Liver (tissue), 9 donors: ENCODE measurements around the gene MYO1F. TPM values are rescaled to one million over a fixed set of nuclear protein-coding genes. Genes with fewer than 3 reads are reported as not detected.

Experiments
- DNase-seq: peaks from one replicate; pipeline ENCODE4 v3.0.0-alpha.2; 2017; ENCODE audit warnings: low spot score
- H3K27ac ChIP-seq, 2 donors: one replicate each; pipeline ENCODE4 v1.7.0; 2013; ENCODE audit warnings: inconsistent platforms in 2 of 2, low read length in 2 of 2, control low read depth in 1 of 2, low read depth in 1 of 2, mild to moderate bottlenecking in 1 of 2
- H3K27me3 ChIP-seq, 4 donors: one replicate each; pipeline versions ENCODE4 v1.6.1 to v1.7.0; 2013; ENCODE audit warnings: low read length in 3 of 4, inconsistent platforms in 1 of 4, mild to moderate bottlenecking in 1 of 4, moderate library complexity in 1 of 4; ENCODE audit not compliant: control insufficient read depth in 4 of 4, insufficient read depth in 4 of 4
- H3K36me3 ChIP-seq, 4 donors: one replicate each; pipeline versions ENCODE4 v1.6.1 to v1.7.0; 2013; ENCODE audit warnings: low read length in 3 of 4, mild to moderate bottlenecking in 3 of 4, low read depth in 1 of 4, moderate library complexity in 1 of 4; ENCODE audit not compliant: control insufficient read depth in 4 of 4, insufficient read depth in 3 of 4
- H3K4me1 ChIP-seq, 4 donors: one replicate each; pipeline versions ENCODE4 v1.6.1 to v1.7.0; 2013; ENCODE audit warnings: low read length in 3 of 4, mild to moderate bottlenecking in 3 of 4, moderate library complexity in 1 of 4; ENCODE audit not compliant: control insufficient read depth in 4 of 4, insufficient read depth in 4 of 4
- H3K4me3 ChIP-seq, 3 donors: one replicate each; pipeline versions ENCODE4 v1.6.1 to v1.7.0; 2013; ENCODE audit warnings: low read length in 3 of 3, control low read depth in 1 of 3, low read depth in 1 of 3, mild to moderate bottlenecking in 1 of 3
- H3K9ac ChIP-seq, 2 donors: one replicate each; pipeline ENCODE4 v1.7.0; 2013; ENCODE audit warnings: low read length in 2 of 2, mild to moderate bottlenecking in 2 of 2, moderate library complexity in 2 of 2, control low read depth in 1 of 2, low read depth in 1 of 2
- H3K9me3 ChIP-seq, 4 donors: one replicate each; pipeline versions ENCODE4 v1.6.1 to v1.7.0; 2013; ENCODE audit warnings: low read length in 3 of 4; ENCODE audit not compliant: control insufficient read depth in 4 of 4
- FOXA1 ChIP-seq: IDR thresholded peaks from 2 replicates; pipeline ENCODE4 v1.6.1; 2016; ENCODE audit warnings: antibody characterized with exemption
- HNF4A ChIP-seq, 2 donors: conservative IDR thresholded peaks; 2 replicates each; pipeline ENCODE4 v1.6.1; 2016; ENCODE audit warnings: antibody characterized with exemption in 2 of 2, mild to moderate bottlenecking in 2 of 2
- HNF4G ChIP-seq: IDR thresholded peaks from 2 replicates; pipeline ENCODE4 v1.6.1; 2016; ENCODE audit warnings: antibody characterized with exemption
- JUND ChIP-seq, 2 donors: IDR thresholded peaks; 2 replicates each; pipeline ENCODE4 v1.6.1; 2016; ENCODE audit warnings: antibody characterized with exemption in 2 of 2
- NR2F2 ChIP-seq: IDR thresholded peaks from 2 replicates; pipeline ENCODE4 v1.6.1; 2016; ENCODE audit warnings: antibody characterized with exemption
- RAD21 ChIP-seq, 2 donors: IDR thresholded peaks; 2 replicates each; pipeline ENCODE4 v1.6.1; 2016; ENCODE audit warnings: antibody characterized with exemption in 2 of 2, mild to moderate bottlenecking in 2 of 2
- RXRA ChIP-seq, 2 donors: IDR thresholded peaks; 2 replicates each; pipeline ENCODE4 v1.6.1; 2017 to 2018; ENCODE audit warnings: antibody characterized with exemption in 2 of 2, mild to moderate bottlenecking in 1 of 2
- TAF1 ChIP-seq: conservative IDR thresholded peaks from 2 replicates; pipeline ENCODE4 v1.6.1; 2016; ENCODE audit warnings: antibody characterized with exemption, mild to moderate bottlenecking
- YY1 ChIP-seq: IDR thresholded peaks from 2 replicates; pipeline ENCODE4 v1.6.1; 2016; ENCODE audit warnings: antibody characterized with exemption, mild to moderate bottlenecking
- WGBS: extraction: QIAGEN DNeasy Blood & Tissue Kit; methylation state at CpG from one replicate; pipeline ENCODE4 v1.1.7; 2013; 5-methylcytosine and 5-hydroxymethylcytosine counted together
- polyA plus RNA-seq, 2 donors: library from polyadenylated mRNA; stranded (reverse) in 1 of 2; unstranded in 1 of 2; fragments of 200-250 nt in 1 of 2; fragments of >200 nt in 1 of 2; fragmentation: Nextera tagmentation in 1 of 2; extraction: Ambion mirVana in 1 of 2; gene quantifications; one replicate each; pipeline versions ENCODE4 v1.2.1 to v1.2.3, GENCODE V29; 2013 to 2015
- total RNA-seq, 2 donors: library from RNA; depleted of rRNA; stranded (reverse); fragments of >200 nt; gene quantifications; one replicate each; pipeline ENCODE4 v1.2.3, GENCODE V29; 2014
- TF ChIP-seq, protein P1 (sequence below): IDR thresholded peaks from 2 replicates; pipeline ENCODE4 v1.6.1; 2016; ENCODE audit warnings: antibody characterized with exemption
- TF ChIP-seq, protein P2 (sequence below): fragments of 150-350 bp; IDR thresholded peaks from 2 replicates; pipeline ENCODE4 v1.5.1; 2017; ENCODE audit warnings: improper control_type of control experiment, low read depth, low read length; ENCODE audit not compliant: missing input control
- TF ChIP-seq, protein P3 (sequence below): IDR thresholded peaks from 2 replicates; pipeline ENCODE4 v1.6.1; 2016; ENCODE audit warnings: antibody characterized with exemption
- TF ChIP-seq, protein P4 (sequence below): IDR thresholded peaks from 2 replicates; pipeline ENCODE4 v1.6.1; 2016; ENCODE audit warnings: antibody characterized with exemption
- donor health status: healthy.
- donor health status: healthy.
- donor health status: healthy.
- donor health status: healthy.
- donor health status: healthy.

Gene MYO1F
- total and polyA plus RNA-seq, 4 donors = 6.1 to 20.4 (median 12.0) TPM

DNA sequence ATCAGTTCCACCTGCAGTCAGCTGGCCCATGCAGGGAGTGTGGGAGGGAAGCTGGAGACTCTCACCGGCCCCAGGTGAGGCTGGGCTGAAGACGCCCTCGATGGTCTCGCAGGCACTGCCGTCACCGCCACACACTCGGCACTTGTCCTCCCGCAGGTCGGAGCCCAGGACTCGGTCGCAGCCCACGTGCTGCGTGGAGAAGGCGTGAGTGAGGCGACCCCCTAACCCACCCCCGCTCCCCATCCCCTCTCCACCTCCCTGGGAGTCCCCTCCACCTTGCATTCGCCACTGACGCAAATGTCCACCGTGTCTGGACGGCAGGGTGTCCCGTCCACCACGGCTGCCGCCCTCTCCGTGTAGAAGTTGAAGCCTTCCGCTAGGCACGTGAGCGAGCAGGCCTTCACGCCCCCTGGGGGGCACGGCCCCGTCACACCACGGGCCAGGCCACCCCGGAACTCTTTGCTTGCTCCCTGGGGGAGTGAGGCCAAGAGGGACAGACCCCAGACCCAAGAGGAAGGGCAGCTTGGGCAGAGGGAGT lies 12.0 kb upstream of the MYO1F start:
- Histone ChIP-seq H3K27me3 (no peaks in the 10 kb centered on the region), H3K9ac (no peak overlapping the region), H3K9me3 (peaks cover 0 to 3% (median 1%) of the 10 kb centered on the region in 4 donors), H3K36me3 (peaks cover 0 to 2% (median 1%) of the 10 kb centered on the region in 4 donors), H3K27ac (no peak overlapping the region), H3K4me1 (peaks cover 0 to 10% (median 5%) of the 10 kb centered on the region in 4 donors), H3K4me3 (no peak overlapping the region)
- no peak for DNase-seq
- TF ChIP-seq, protein P1, sequence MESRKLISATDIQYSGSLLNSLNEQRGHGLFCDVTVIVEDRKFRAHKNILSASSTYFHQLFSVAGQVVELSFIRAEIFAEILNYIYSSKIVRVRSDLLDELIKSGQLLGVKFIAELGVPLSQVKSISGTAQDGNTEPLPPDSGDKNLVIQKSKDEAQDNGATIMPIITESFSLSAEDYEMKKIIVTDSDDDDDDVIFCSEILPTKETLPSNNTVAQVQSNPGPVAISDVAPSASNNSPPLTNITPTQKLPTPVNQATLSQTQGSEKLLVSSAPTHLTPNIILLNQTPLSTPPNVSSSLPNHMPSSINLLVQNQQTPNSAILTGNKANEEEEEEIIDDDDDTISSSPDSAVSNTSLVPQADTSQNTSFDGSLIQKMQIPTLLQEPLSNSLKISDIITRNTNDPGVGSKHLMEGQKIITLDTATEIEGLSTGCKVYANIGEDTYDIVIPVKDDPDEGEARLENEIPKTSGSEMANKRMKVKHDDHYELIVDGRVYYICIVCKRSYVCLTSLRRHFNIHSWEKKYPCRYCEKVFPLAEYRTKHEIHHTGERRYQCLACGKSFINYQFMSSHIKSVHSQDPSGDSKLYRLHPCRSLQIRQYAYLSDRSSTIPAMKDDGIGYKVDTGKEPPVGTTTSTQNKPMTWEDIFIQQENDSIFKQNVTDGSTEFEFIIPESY = no peak
- 93% methylated on average over 32 of the region's 32 CpGs for WGBS

DNA sequence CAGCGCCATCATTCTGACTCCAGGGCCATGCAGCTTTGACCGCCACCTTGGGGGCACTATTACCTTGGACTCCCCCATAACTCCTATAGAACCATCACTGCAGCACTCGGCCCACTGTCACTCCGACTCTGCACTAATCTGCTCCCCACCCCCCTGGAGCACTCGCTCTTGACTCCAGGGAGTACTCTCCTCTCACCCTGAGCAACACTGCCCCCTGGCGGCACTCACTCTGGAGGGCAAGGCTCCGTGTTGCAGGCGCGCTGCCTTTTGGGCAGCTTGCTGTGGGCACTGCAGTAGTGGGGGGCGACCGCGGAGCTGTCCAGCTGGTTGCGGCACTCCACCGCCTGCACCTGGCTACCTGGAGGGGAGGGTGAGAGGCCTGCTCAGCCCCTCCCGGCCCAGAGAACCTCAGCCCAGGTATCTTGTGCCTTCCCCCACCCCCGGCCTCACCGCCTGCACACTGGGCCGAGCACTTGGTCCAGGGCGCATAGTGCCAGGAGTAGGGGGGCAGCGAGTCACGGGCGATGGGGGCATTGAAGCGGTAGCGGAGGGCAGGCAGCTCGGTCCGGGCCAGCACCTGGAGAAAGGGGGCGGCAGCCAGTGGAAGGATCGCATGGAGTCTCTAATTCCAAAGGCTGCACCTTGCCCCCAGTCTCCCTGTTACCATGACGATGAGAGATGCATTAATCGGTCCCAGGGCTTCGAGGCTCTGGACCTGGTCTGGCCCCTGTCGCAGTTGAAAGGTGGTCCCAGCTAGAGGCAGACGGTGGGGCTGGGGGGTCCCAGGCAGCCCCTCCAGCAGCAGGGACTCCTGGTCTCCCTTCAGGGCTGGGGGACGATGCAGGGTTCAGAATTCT lies 8.9 kb upstream of the MYO1F start:
- Histone ChIP-seq H3K36me3 (peaks cover 0 to 2% (median under 1%) of the 10 kb centered on the region in 4 donors), H3K9ac (no peak overlapping the region), H3K27ac (no peak overlapping the region), H3K4me1 (no peaks in the 10 kb centered on the region), H3K9me3 (no peaks in the 10 kb centered on the region), H3K4me3 (no peak overlapping the region), H3K27me3 (no peaks in the 10 kb centered on the region)
- WGBS = 75% methylated on average over 34 of the region's 34 CpGs
- TF ChIP-seq YY1 (no peak), RAD21 (IDR thresholded peaks at IDR 0.05) (peak in 1 of 2 donors; percentile 61)
- TF ChIP-seq, protein P2, sequence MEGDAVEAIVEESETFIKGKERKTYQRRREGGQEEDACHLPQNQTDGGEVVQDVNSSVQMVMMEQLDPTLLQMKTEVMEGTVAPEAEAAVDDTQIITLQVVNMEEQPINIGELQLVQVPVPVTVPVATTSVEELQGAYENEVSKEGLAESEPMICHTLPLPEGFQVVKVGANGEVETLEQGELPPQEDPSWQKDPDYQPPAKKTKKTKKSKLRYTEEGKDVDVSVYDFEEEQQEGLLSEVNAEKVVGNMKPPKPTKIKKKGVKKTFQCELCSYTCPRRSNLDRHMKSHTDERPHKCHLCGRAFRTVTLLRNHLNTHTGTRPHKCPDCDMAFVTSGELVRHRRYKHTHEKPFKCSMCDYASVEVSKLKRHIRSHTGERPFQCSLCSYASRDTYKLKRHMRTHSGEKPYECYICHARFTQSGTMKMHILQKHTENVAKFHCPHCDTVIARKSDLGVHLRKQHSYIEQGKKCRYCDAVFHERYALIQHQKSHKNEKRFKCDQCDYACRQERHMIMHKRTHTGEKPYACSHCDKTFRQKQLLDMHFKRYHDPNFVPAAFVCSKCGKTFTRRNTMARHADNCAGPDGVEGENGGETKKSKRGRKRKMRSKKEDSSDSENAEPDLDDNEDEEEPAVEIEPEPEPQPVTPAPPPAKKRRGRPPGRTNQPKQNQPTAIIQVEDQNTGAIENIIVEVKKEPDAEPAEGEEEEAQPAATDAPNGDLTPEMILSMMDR = peak; percentile 40
- DNase-seq = peak; percentile 61

DNA sequence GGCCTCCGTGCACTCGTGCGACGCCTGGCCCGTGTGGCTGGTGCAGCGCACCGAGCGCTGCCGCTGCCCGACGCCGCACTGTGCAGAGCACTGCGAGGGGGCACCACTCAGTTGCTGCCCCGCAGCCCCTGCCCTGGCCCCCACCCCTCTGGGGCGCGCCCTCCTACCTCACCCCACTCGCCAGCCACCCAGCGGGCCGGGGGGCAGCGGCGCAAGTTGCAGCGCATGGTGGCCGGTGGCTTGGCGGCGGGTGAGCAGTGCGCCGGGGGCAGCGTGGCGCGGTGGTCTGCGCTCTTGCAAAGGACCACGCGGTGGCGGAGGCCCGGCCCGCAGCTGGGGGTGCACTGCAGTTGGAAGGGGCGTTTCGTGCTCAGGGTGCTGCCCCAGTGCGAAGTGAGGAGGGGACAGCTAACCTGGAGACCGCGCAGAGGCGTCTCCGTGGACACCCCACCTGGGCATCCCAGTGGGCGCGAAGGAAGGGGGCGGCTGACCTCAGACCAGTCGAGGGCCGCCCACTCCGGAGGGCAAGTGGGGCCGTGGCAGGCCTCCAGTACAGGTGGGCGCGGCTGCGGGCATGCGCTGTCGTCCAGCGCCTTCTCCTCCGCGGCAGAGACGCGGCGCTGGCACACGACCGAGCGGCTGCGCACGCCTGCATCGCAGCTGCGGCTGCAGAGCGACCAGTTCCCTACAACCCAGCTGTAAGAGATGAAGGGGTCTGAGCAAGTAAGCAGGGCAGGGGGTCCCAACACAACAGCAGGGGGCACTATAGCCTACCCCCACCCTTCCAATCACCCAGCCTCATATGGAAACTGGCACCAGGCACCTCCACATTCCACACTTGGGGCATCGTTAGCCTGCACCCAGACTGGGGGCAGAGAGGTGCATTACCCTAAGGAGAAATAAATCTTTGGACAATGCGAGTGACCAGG lies 8.0 kb upstream of the MYO1F start:
- 83% methylated on average over 71 of the region's 71 CpGs for WGBS
- Histone ChIP-seq H3K36me3 (peaks cover 0 to 2% (median under 1%) of the 10 kb centered on the region in 4 donors), H3K4me3 (no peak overlapping the region), H3K27ac (no peak overlapping the region), H3K27me3 (no peaks in the 10 kb centered on the region), H3K9me3 (no peaks in the 10 kb centered on the region), H3K9ac (no peak overlapping the region), H3K4me1 (peaks cover 0 to 2% (median 0%) of the 10 kb centered on the region in 4 donors)
- no peak for DNase-seq
- TF ChIP-seq JUND (IDR thresholded peaks at IDR 0.05) (no peak), RAD21 (IDR thresholded peaks at IDR 0.05) (no peak), FOXA1 (no peak), HNF4G (no peak), RXRA (IDR thresholded peaks at IDR 0.05) (no peak), TAF1 (no peak), NR2F2 (no peak), YY1 (no peak), HNF4A (conservative IDR thresholded peaks at IDR 0.05) (no peak)
- TF ChIP-seq, protein P3, sequence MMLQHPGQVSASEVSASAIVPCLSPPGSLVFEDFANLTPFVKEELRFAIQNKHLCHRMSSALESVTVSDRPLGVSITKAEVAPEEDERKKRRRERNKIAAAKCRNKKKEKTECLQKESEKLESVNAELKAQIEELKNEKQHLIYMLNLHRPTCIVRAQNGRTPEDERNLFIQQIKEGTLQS = no peak
- TF ChIP-seq, protein P1 = no peak
- TF ChIP-seq, protein P4, sequence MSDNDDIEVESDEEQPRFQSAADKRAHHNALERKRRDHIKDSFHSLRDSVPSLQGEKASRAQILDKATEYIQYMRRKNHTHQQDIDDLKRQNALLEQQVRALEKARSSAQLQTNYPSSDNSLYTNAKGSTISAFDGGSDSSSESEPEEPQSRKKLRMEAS = no peak
